ENCODE results near the gene HSPE1.

DNA sequence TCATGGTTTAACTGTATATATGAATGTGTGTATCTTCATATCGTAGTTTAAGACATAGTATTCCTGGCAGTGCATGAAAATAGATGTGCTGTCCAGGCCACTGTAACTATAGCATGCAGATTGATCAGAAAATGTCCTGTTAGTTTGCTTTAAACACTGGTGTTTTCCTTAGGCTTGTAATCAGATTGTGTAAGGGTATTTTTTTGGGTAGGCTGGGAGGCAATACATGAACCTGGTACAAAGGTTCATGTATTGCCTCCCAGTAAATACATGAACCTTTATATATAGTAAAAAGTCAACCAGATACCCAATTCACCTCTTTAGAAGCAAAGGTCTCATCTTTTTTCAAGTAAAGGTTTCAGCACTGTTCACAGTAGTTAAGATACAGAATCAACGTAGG is 45.3 kb upstream of the HSPE1 start:
- TF ChIP-seq, protein P1, sequence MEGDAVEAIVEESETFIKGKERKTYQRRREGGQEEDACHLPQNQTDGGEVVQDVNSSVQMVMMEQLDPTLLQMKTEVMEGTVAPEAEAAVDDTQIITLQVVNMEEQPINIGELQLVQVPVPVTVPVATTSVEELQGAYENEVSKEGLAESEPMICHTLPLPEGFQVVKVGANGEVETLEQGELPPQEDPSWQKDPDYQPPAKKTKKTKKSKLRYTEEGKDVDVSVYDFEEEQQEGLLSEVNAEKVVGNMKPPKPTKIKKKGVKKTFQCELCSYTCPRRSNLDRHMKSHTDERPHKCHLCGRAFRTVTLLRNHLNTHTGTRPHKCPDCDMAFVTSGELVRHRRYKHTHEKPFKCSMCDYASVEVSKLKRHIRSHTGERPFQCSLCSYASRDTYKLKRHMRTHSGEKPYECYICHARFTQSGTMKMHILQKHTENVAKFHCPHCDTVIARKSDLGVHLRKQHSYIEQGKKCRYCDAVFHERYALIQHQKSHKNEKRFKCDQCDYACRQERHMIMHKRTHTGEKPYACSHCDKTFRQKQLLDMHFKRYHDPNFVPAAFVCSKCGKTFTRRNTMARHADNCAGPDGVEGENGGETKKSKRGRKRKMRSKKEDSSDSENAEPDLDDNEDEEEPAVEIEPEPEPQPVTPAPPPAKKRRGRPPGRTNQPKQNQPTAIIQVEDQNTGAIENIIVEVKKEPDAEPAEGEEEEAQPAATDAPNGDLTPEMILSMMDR (IDR thresholded peaks at IDR 0.05) = no peak
- TF ChIP-seq POLR2A (IDR thresholded peaks at IDR 0.05) (no peak), POLR2AphosphoS5 (IDR thresholded peaks at IDR 0.05) (no peak)

Data from stomach (tissue), 4 donors.